Astrocyte (in vitro differentiated cells and primary cell): ENCODE data around the gene ELAC2.

Source experiments
- EZH2 ChIP-seq: IDR thresholded peaks from 2 replicates; pipeline ENCODE4 v1.6.1; 2012; ENCODE audit warnings: mild to moderate bottlenecking, low read length, inconsistent platforms; ENCODE audit not compliant: insufficient read depth
- TF ChIP-seq, protein P1 (sequence below): IDR thresholded peaks from 2 replicates; pipeline ENCODE4 v1.5.1; 2011; ENCODE audit warnings: low read depth, mild to moderate bottlenecking, inconsistent platforms, low read length, moderate library complexity; ENCODE audit not compliant: insufficient read depth

DNA sequence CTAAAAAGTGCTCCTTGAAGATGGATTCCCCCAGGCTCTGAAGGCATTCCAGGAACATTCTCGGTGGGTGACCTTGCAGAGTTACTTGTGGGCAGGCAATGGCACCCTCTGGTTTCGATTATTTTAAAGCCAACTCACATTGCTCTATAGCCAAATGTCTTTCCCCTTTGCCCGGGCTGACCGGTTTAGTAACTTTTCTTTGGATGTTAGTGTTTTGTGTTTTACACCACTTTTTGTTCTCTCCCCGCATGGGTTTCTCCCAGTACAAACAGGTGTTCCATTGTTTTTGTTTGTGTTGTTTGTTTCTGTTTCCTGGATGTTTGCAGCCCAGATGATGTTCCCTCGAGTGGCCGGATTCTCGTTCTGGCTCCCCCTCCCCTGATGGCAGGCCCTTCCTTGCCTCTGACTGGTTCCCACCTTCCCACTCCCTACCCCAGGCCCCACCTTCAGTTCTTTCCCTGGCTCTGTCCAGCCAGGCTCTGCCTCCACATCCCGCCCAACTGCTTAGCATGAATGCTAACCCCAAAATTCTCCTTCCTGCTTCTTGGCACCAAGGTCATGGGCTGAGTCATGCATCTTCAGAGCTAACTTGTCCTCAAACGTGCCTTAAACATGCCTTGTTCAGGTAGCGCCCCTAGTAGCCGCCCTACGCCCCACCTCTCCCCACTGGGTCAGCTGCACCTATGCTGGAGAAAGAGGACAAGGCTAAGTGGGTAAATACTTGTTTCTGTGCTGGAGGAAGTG, 40.6 kb downstream of the ELAC2 start:
- TF ChIP-seq, protein P1, sequence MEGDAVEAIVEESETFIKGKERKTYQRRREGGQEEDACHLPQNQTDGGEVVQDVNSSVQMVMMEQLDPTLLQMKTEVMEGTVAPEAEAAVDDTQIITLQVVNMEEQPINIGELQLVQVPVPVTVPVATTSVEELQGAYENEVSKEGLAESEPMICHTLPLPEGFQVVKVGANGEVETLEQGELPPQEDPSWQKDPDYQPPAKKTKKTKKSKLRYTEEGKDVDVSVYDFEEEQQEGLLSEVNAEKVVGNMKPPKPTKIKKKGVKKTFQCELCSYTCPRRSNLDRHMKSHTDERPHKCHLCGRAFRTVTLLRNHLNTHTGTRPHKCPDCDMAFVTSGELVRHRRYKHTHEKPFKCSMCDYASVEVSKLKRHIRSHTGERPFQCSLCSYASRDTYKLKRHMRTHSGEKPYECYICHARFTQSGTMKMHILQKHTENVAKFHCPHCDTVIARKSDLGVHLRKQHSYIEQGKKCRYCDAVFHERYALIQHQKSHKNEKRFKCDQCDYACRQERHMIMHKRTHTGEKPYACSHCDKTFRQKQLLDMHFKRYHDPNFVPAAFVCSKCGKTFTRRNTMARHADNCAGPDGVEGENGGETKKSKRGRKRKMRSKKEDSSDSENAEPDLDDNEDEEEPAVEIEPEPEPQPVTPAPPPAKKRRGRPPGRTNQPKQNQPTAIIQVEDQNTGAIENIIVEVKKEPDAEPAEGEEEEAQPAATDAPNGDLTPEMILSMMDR = no peak
- no peak for TF ChIP-seq EZH2
